ENCODE data around the gene RRAS.

Gene RRAS

GRCh38 chr19:49653466-49653806, 13.5 kb upstream of the RRAS start:
- Histone ChIP-seq H3K4me3 (replicated peaks; ENCODE audit: insufficient read depth, low read length) (no peak overlapping the region), H3K27ac (replicated peaks) (no peak overlapping the region), H3K27me3 (ENCODE audit: insufficient read depth, poor library complexity, severe bottlenecking) (no peaks in the 10 kb centered on the region)
- DNase-seq (ENCODE audit: low read depth in 1 of 2, low spot score in 1 of 2): no peak
- TF ChIP-seq GABPA (IDR thresholded peaks at IDR 0.05; ENCODE audit: low read depth) (no peak), SPI1 (IDR thresholded peaks at IDR 0.05; ENCODE audit: borderline replicate concordance, low read depth) (no peak), REST (IDR thresholded peaks at IDR 0.05; ENCODE audit: insufficient replicate concordance, low read depth) (no peak), CTCF (IDR thresholded peaks at IDR 0.05; ENCODE audit: insufficient read depth, low read length) (no peak), POLR2AphosphoS5 (IDR thresholded peaks at IDR 0.05; ENCODE audit: low read depth) (no peak)

- Histone ChIP-seq H3K4me3 (replicated peaks; ENCODE audit: insufficient read depth, low read length) (no peak overlapping the region), H3K27ac (replicated peaks) (no peak overlapping the region), H3K27me3 (ENCODE audit: insufficient read depth, poor library complexity, severe bottlenecking) (no peaks in the 10 kb centered on the region)
- TF ChIP-seq SPI1 (IDR thresholded peaks at IDR 0.05; ENCODE audit: borderline replicate concordance, low read depth) (no peak), GABPA (IDR thresholded peaks at IDR 0.05; ENCODE audit: low read depth) (no peak), POLR2AphosphoS5 (IDR thresholded peaks at IDR 0.05; ENCODE audit: low read depth) (no peak), CTCF (IDR thresholded peaks at IDR 0.05; ENCODE audit: insufficient read depth, low read length) (no peak), REST (IDR thresholded peaks at IDR 0.05; ENCODE audit: insufficient replicate concordance, low read depth) (no peak)
- DNase-seq (ENCODE audit: low read depth in 1 of 2, low spot score in 1 of 2): no peak
Observed at GRCh38 chr19:49652551-49653465, 12.9 kb upstream of the RRAS start.

GRCh38 chr19:49651820-49652550, 12.0 kb upstream of the RRAS start:
- H3K27ac ChIP-seq (replicated peaks): no peak overlapping the region
- DNase-seq (ENCODE audit: low read depth in 1 of 2, low spot score in 1 of 2): no peak
- TF ChIP-seq REST (IDR thresholded peaks at IDR 0.05; ENCODE audit: insufficient replicate concordance, low read depth) (no peak), SPI1 (IDR thresholded peaks at IDR 0.05; ENCODE audit: borderline replicate concordance, low read depth) (no peak), GABPA (IDR thresholded peaks at IDR 0.05; ENCODE audit: low read depth) (no peak), CTCF (IDR thresholded peaks at IDR 0.05; ENCODE audit: insufficient read depth, low read length) (no peak), POLR2AphosphoS5 (IDR thresholded peaks at IDR 0.05; ENCODE audit: low read depth) (no peak)
- H3K4me3 ChIP-seq (replicated peaks; ENCODE audit: insufficient read depth, low read length): no peak overlapping the region
- H3K27me3 ChIP-seq (ENCODE audit: insufficient read depth, poor library complexity, severe bottlenecking): no peaks in the 10 kb centered on the region
